ENCODE data around the gene OLIG1.

The OLIG1 gene

GRCh38 chr21:33031152-33031911 is 38.6 kb upstream of the OLIG1 start:
- no peak for DNase-seq

- DNase-seq, result no peak
Measured at GRCh38 chr21:33032434-33033047, 37.4 kb upstream of the OLIG1 start.

- DNase-seq, result no peak
Measured at GRCh38 chr21:33033094-33033951, 36.6 kb upstream of the OLIG1 start.

GRCh38 chr21:33033961-33034413 is 36.0 kb upstream of the OLIG1 start:
- DNase-seq, result no peak

DNA sequence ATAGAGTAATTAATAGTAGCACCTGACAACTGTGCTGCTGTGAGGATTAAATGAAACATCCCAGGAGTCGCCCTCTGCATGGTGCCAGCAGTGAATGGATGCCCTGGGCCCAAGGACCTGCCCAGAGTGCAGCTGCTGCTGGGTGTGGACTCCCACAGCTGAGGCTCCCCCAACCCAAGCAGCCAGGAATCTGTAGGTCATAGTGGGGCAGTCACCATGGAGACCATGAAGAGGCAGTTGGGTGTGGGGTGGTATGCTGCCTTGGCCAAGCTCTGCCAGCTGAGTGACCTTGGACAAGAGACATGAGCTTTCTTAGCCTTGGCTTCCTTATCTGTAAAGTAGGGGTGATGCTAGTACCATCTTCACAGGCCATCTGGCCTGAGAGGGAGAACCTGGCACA is 34.8 kb upstream of the OLIG1 start:
- DNase-seq, result no peak

DNA sequence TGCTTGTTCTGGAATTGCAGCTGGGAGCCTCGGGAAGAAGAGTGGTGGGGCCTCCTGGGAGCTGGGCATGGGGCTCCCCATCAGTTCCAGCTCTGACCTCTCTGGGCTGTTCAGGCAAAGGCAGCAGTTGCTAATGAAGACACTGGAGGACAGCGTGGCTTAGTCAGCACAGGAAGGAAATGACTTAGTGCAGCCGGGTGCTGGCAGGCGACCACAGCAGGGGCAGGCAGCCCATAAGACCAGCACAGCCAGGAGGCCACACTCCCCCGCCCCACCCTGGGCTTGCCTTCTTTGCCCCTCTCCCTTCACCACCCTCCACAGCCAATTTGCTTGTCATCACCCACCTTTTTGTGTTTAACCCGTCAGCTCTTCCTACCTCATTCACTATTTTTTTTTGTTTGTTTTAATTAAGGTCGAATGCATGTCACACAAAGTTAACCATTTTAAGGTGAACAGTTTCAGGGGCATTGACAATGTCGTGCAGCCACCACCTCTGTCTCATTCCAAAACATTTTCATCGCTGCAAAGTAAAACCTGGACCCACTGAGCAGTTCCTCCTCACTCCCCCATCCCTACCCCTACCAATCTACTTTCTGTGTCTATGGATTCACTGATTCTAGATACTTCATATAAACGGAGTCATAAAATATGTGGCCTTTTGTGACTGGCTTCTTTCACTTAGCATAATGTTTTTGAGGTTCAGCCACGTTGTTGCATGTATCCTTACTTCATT is 33.3 kb upstream of the OLIG1 start:
- peak; percentile 92 for DNase-seq

GRCh38 chr21:33037501-33037900 is 32.4 kb upstream of the OLIG1 start:
- no peak for DNase-seq

DNA sequence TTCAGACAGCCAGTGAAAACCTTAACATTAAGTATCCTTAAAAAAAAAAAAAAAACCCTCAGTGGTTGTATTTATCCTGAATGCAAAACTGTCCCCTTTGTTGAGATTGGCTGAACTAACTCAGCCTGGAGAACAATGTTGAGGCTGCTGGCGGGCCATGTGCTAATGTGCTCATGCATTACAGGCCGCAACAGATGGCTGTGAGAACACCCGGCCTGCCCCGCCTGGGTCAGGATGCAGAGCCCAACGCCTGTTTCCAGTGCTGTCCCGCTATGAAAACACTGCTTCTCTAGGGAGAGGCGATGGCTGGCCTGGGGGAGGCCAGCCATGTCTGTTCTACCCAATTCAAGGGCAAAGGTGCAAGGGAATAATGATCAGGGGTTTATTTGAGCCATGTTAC is 30.4 kb upstream of the OLIG1 start:
- no peak for DNase-seq

DNA sequence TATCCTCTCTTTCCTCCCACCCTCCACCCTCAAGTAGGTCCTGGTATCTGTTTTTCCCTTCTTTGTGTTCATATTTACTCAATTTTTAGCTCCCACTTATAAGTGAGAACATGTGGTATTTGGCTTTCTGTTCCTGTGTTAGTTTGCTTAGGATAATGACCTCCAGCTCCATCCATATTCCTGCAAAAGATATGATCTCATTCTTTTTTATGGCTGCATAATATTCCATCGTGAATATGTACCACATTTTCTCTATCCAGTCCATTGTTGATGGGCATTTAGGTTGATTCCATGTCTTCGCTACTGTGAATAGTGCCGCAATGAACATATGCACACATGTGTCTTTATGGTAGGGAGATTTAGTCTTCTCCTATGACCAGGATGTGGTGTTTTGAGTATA is 29.7 kb upstream of the OLIG1 start:
- DNase-seq, result no peak

DNA sequence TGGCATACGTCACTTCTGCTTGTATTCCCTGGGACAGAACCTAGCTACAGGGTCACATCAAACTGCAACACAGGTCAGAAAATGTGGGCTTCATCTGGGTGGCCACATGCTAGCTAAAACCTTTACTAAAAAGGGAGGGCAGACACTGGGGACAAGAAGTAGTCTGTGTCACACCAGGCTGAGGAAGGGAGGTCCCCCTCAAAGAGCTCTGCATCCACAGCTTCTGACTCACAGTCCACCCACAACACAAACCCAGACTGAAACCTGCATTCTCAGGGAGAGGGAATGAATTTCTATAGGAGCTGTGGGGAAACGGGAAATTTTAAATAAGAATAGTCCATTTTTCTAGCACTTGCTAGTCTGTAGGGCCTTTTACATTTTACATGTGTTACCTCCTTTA is 28.0 kb upstream of the OLIG1 start:
- DNase-seq, result no peak

DNA sequence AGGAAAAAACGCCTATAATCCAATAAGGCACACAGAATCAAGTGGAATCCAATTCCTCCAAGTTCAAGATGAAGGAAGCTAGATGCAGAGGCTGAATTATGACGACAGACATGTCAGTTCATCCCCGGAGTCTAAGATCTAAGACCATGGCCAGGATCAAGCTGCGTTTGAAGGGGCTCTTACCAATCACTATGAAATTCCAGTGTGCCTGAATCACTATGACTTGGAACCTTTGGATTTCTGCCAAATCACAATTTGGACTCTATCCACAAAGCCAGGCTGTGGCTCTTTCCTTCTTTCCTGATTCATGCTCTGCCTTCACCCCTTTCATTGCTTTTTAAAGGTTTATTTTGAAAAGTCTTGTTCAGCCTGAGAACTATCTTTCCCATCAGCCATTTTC is 27.1 kb upstream of the OLIG1 start:
- no peak for DNase-seq

DNA sequence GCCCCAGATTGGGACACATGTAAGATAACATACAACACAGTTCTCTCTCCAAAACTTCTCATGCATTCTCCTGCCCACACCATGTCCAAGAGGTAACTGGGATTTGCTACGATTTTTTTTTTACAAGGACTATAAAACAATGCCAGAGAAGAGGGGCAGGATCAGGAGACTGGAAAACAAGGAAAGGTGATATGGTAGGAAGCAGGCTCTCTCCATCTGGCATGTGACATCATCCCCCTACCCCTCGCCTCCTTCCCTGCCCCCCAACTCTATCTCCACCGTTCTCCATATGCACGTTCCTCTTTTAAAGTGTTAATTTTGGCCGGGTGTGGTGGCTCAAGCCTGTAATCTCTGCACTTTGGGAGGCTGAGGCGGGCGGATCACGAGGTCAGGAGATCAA is 23.5 kb upstream of the OLIG1 start:
- DNase-seq, result no peak

- no peak for DNase-seq
Measured at GRCh38 chr21:33047231-33047630, 22.7 kb upstream of the OLIG1 start.

DNA sequence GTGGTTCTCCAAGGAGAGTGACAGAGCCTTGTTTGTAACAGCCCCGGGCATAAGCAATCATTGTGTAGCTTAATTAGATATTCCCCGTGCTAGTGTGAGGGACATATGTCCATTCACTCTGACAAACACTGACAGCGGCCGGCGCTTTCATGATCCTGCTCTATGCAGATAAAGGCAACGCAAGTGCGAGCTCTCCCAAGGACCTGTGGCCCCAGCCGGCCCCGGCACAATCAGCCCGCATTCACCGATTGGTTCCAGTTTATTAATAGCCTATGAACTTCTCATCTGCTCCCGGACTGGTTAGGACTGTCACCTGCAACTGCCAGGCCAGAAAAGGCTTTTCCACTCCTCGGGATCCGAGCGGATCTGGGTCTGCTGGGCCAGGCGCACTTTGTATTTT is 18.0 kb upstream of the OLIG1 start:
- DNase-seq, result no peak

DNA sequence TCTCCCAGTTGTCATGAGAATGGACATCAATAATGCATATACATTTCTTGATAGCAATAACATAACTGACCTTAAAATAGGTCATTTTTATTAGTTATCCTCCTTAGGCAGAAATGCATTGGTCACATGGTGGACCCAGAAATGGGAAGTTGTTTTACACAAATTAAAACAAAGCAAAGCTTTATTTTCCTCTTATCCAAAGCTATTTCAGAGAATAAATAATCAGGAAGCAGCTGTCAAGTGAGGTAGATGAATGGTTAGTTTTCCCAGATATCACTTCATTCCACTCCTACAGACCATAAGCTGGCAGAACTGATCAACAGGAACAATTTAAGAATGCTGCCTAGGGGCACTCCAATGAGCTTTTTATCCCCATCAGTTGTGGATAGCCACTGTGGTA is 16.0 kb upstream of the OLIG1 start:
- DNase-seq, result no peak

GRCh38 chr21:33055991-33056390 is 13.9 kb upstream of the OLIG1 start:
- DNase-seq, result no peak

DNA sequence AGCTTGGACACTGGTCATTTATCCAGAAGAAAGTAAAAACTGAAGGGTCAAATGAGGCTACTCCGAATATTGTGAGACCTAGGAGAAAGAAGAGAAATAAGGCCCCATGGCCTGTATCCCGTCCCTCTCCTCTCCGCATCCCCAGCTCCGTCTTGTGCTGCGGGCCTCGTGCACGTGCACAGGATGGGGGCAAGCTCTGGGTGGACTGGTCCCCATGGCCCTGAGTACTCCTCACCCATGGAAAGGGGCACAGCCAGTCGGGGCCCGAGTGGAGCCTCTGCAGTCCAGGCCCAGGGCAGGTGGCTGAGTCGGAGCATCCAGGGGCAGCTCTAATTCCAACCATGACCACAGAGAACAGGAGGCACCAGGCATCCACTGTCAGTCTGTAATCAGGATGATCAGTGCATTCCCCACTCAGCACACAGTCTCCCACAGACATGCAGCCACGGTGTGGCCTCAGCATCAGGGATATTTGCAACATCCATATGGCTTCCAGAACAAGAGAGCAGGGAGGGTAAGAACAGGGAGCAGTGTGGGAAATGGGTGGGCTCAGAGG is 12.5 kb upstream of the OLIG1 start:
- DNase-seq, result no peak

- no peak for DNase-seq
Measured at GRCh38 chr21:33058527-33058926, 11.4 kb upstream of the OLIG1 start.

- DNase-seq, result no peak
Measured at GRCh38 chr21:33058957-33059356, 11.0 kb upstream of the OLIG1 start.

- DNase-seq, result peak; percentile 33
Measured at GRCh38 chr21:33059380-33059841, 10.5 kb upstream of the OLIG1 start.

DNA sequence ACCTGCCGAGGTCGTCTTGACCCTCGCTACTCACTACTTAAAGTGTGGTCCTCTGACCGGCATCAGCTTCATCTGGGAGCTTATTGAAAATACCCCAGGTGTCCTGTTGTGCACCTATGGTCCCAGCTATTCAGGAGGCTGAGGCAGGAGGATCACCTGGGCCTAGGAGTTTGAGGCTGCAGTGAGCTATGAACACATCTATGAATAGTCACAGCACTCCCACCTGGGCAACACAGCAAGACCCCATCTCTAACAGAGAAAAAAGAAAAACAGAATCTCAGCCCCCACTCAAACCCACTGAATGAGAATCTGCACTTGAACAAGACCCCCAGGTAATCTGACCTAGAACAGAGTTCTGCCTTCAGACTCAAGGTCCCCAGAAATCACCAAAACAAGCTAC is 8.7 kb upstream of the OLIG1 start:
- no peak for DNase-seq

GRCh38 chr21:33063375-33063883 is 6.5 kb upstream of the OLIG1 start:
- DNase-seq, result no peak

Data from GDM1 (cell line).